B cell (primary cell): ENCODE data around the gene UBE2J2. TPM values are rescaled to one million over a fixed set of nuclear protein-coding genes. Genes with fewer than 3 reads are reported as not detected.
A peak's percentile ranks its signal among the peaks of the same experiment; 100 is the strongest.

ENCODE experiments used
- ATAC-seq: fragments of 200-7000 bp; cut with Tn5 transposase; one replicate; pipeline ENCODE4 v1.10.0; 2021; ENCODE audit warnings: low read depth, mild to moderate bottlenecking, moderate number of reproducible peaks, moderate library complexity
- CTCF ChIA-PET: fragments of 350-600 bp; sonication (Branson Sonifier 250); formaldehyde crosslinking; loops from one replicate; lab custom pipeline; 2021; ENCODE audit warnings: antibody characterized with exemption, inconsistent platforms; lab: Charles Lee
- POLR2A ChIA-PET: fragments of 350-600 bp; sonication (Branson Sonifier 250); formaldehyde crosslinking; loops from one replicate; lab custom pipeline; 2021; ENCODE audit warnings: antibody characterized with exemption; lab: Charles Lee
- DNase-seq: peaks from one replicate; pipeline ENCODE4 v3.0.0; 2013
- H2AFZ ChIP-seq: 2 replicates; pipeline ENCODE4 v1.6.1; 2012; ENCODE audit warnings: mild to moderate bottlenecking, low read depth, low read length; ENCODE audit not compliant: insufficient read depth, poor library complexity, severe bottlenecking
- H3K27ac ChIP-seq, 2 donors: 1 replicate in 1 of 2; 2 replicates in 1 of 2; pipeline ENCODE4 v1.5.1; 2012 to 2013; ENCODE audit warnings: low read length in 2 of 2, mild to moderate bottlenecking in 2 of 2, moderate library complexity in 1 of 2
- H3K27me3 ChIP-seq, 4 experiments: fragments of 200-600 bp in 1 of 4; sonication (generic) in 1 of 4; replicated peaks in 1 of 4; 1 replicate in 2 of 4; 2 replicates in 2 of 4; pipeline versions ENCODE4 v1.6.1 to v1.7.0; 2013 to 2016; ENCODE audit warnings: low read length in 3 of 4, mild to moderate bottlenecking in 2 of 4, mixed read lengths in 1 of 4, moderate library complexity in 1 of 4; ENCODE audit not compliant: insufficient read depth in 4 of 4, control insufficient read depth in 3 of 4; ENCODE audit errors: control extremely low read depth in 1 of 4
- H3K36me3 ChIP-seq, 2 experiments: replicated peaks in 1 of 2; 1 replicate in 1 of 2; 2 replicates in 1 of 2; pipeline versions ENCODE4 v1.6.1 to v1.7.1; 2013; ENCODE audit warnings: low read length in 1 of 2; ENCODE audit not compliant: insufficient read depth in 2 of 2, control insufficient read depth in 1 of 2; ENCODE audit errors: control extremely low read depth in 1 of 2, extremely low read depth in 1 of 2
- H3K4me1 ChIP-seq, 2 donors: fragments of 200-600 bp in 1 of 2; sonication (generic) in 1 of 2; 1 replicate in 1 of 2; 2 replicates in 1 of 2; pipeline versions ENCODE4 v1.5.1 to v1.6.1; 2013 to 2017; ENCODE audit warnings: low read length in 2 of 2; ENCODE audit not compliant: control insufficient read depth in 2 of 2, insufficient read depth in 2 of 2
- H3K4me2 ChIP-seq: replicated peaks from 2 replicates; pipeline ENCODE3; 2012; ENCODE audit warnings: mild to moderate bottlenecking, low read depth, low read length; ENCODE audit not compliant: poor library complexity, severe bottlenecking
- H3K4me3 ChIP-seq, 5 experiments: fragments of 200-600 bp in 1 of 5; sonication (generic) in 1 of 5; 1 replicate in 3 of 5; 2 replicates in 2 of 5; pipeline versions ENCODE4 v1.5.1 to v1.7.0; 2011 to 2016; ENCODE audit warnings: low read length in 4 of 5, mild to moderate bottlenecking in 4 of 5, low read depth in 2 of 5, control low read depth in 1 of 5, moderate library complexity in 1 of 5; ENCODE audit not compliant: insufficient read depth in 1 of 5; ENCODE audit errors: control extremely low read depth in 1 of 5, extremely low read depth in 1 of 5
- H3K79me2 ChIP-seq: fragments of 200-600 bp; sonication (generic); one replicate; pipeline ENCODE4 v1.6.0; 2016; ENCODE audit warnings: low read length; ENCODE audit not compliant: control insufficient read depth, insufficient read depth
- H3K9ac ChIP-seq: fragments of 200-600 bp; sonication (generic); 2 replicates; pipeline ENCODE4 v1.6.1; 2017; ENCODE audit warnings: mild to moderate bottlenecking, low read length, moderate library complexity
- H3K9me3 ChIP-seq, 3 donors: one replicate each; pipeline versions ENCODE4 v1.6.1 to v1.7.1; 2013; ENCODE audit warnings: low read length in 2 of 3; ENCODE audit not compliant: control insufficient read depth in 2 of 3, insufficient read depth in 1 of 3; ENCODE audit errors: control extremely low read depth in 1 of 3
- H4K20me1 ChIP-seq: 2 replicates; pipeline ENCODE4 v1.6.0; 2012; ENCODE audit warnings: mild to moderate bottlenecking, low read length; ENCODE audit not compliant: insufficient read depth, control insufficient read depth, poor library complexity, severe bottlenecking
- H3K27ac Mint-ChIP-seq: one replicate; pipeline ENCODE4 v1.8.0; 2021; ENCODE audit warnings: mixed read lengths
- H3K27me3 Mint-ChIP-seq: one replicate; pipeline ENCODE4 v1.8.0; 2021; ENCODE audit warnings: mixed read lengths
- H3K4me1 Mint-ChIP-seq: one replicate; pipeline ENCODE4 v1.8.0; 2021; ENCODE audit warnings: mixed read lengths
- H3K4me3 Mint-ChIP-seq: one replicate; pipeline ENCODE4 v1.8.0; 2021; ENCODE audit warnings: mixed read lengths
- H3K9me3 Mint-ChIP-seq: one replicate; pipeline ENCODE4 v1.8.0; 2022; ENCODE audit warnings: mixed read lengths; ENCODE audit not compliant: insufficient read depth
- EZH2 ChIP-seq: IDR thresholded peaks from 2 replicates; pipeline ENCODE4 v1.6.1; 2012; ENCODE audit warnings: borderline replicate concordance, low read depth, mild to moderate bottlenecking, moderate library complexity, low read length; ENCODE audit not compliant: insufficient read depth, poor library complexity, severe bottlenecking
- WGBS: methylation state at CpG from one replicate; pipeline ENCODE4 v1.1.5; 2013; ENCODE audit warnings: missing lambda C conversion rate; ENCODE audit not compliant: insufficient coverage; 5-methylcytosine and 5-hydroxymethylcytosine counted together
- intact Hi-C: fragments of 100-400 bp; cut with micrococcal nuclease; formaldehyde crosslinking; loops from one replicate; pipeline ENCODE4 v1.10.0; 2022
- polyA plus RNA-seq: library from polyadenylated mRNA; depleted of rRNA; stranded (reverse); fragments of >200 nt; gene quantifications from 2 replicates; pipeline ENCODE4 v1.2.3, GENCODE V29; 2012
- total RNA-seq, 2 donors: library from RNA; stranded (reverse); fragments of 120-200 nt in 1 of 2; gene quantifications; 1 replicate in 1 of 2; 2 replicates in 1 of 2; pipeline versions ENCODE4 v1.2.3 to v1.2.4, GENCODE V29; 2013 to 2022
- TF ChIP-seq, protein P1 (sequence below): fragments of 200-600 bp; IDR thresholded peaks from one replicate; pipeline ENCODE4 v1.8.0; 2022; ENCODE audit warnings: antibody characterized with exemption, mild to moderate bottlenecking

UBE2J2 gene
- total and polyA plus RNA-seq, 2 donors (not counting 1 experiment from before 2014, with no cell fraction given) = 40.1 to 115 TPM

- peak overlapping the region; percentile 99 for H3K4me2 ChIP-seq
- peaks cover 34 to 47% of the 10 kb centered on the region in 2 donors for H3K4me1 ChIP-seq
- peaks cover 36% of the 10 kb centered on the region for H3K79me2 ChIP-seq
- Mint-ChIP-seq H3K4me3 (peak overlapping the region; percentile 88), H3K27me3 (no peaks in the 10 kb centered on the region), H3K4me1 (peaks cover 35% of the 10 kb centered on the region), H3K9me3 (no peaks in the 10 kb centered on the region), H3K27ac (peak overlapping the region; percentile 92)
- WGBS = 8% methylated on average over 25 of the region's 25 CpGs
- peak; percentile 84 for DNase-seq
- intact Hi-C loops = loop anchor here (1.0 to 5.0 kb wide), 4 partner anchors 32 to 293 kb away; partner anchors contain the start of genes B3GALT6, ISG15, SDF4 and UBE2J2
- H3K27ac ChIP-seq = peak overlapping the region; percentile 27 to 63
- TF ChIP-seq, protein P1, sequence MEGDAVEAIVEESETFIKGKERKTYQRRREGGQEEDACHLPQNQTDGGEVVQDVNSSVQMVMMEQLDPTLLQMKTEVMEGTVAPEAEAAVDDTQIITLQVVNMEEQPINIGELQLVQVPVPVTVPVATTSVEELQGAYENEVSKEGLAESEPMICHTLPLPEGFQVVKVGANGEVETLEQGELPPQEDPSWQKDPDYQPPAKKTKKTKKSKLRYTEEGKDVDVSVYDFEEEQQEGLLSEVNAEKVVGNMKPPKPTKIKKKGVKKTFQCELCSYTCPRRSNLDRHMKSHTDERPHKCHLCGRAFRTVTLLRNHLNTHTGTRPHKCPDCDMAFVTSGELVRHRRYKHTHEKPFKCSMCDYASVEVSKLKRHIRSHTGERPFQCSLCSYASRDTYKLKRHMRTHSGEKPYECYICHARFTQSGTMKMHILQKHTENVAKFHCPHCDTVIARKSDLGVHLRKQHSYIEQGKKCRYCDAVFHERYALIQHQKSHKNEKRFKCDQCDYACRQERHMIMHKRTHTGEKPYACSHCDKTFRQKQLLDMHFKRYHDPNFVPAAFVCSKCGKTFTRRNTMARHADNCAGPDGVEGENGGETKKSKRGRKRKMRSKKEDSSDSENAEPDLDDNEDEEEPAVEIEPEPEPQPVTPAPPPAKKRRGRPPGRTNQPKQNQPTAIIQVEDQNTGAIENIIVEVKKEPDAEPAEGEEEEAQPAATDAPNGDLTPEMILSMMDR = no peak
- no peak for TF ChIP-seq EZH2
- H3K9ac ChIP-seq = peak overlapping the region; percentile 76
- POLR2A ChIA-PET = no interaction called here
- no peaks in the 10 kb centered on the region for H3K27me3 ChIP-seq
- peak; percentile 52 for ATAC-seq
- CTCF ChIA-PET = interaction anchor here (0.9 to 1.6 kb wide), 9 partner anchors 9 to 287 kb away, joined by 3 to 16 read pairs (median 5); partner anchors contain the start of gene AURKAIP1
- peak overlapping the region; percentile 76 for H2AFZ ChIP-seq
- peaks cover 0 to 3% of the 10 kb centered on the region in 2 experiments for H3K36me3 ChIP-seq
- H4K20me1 ChIP-seq = peaks cover 44% of the 10 kb centered on the region
- no peaks in the 10 kb centered on the region for H3K9me3 ChIP-seq
- H3K4me3 ChIP-seq = peak overlapping the region in 4 of 5 experiments; percentile 35 to 73 (median 53)
Measured at GRCh38 chr1:1305300-1306069, 31.8 kb upstream of the UBE2J2 start.
